IMR-90 (cell line): ENCODE data around the gene GRB10. TPM values are rescaled to one million over a fixed set of nuclear protein-coding genes. Genes with fewer than 3 reads are reported as not detected.

Source experiments
- ATAC-seq: fragments of 200-7000 bp; cut with Tn5 transposase; 2 replicates; pipeline ENCODE4 v1.9.1; 2020; ENCODE audit warnings: low read depth, mild to moderate bottlenecking, moderate library complexity
- BruUV-seq: library from RNA; stranded (reverse); fragments of 400-500 nt; replicated peaks from 2 replicates; lab custom pipeline; 2021; lab: Mats Ljungman, UMichigan
- CTCF ChIA-PET: fragments of 300-600 bp; formaldehyde crosslinking; extraction: SDS; loops from one replicate; lab custom pipeline; 2021; ENCODE audit warnings: antibody characterized with exemption; lab: Yijun Ruan, JAX
- POLR2A ChIA-PET: fragments of 300-600 bp; sonication (Branson Sonifier 250); formaldehyde crosslinking; loops from one replicate; lab custom pipeline; 2022; ENCODE audit warnings: antibody characterized with exemption; ENCODE audit not compliant: unreplicated experiment; lab: Charles Lee
- DNase-seq: peaks from one replicate; pipeline ENCODE4 v3.0.0; 2013
- H2AFZ ChIP-seq: replicated peaks from 2 replicates; pipeline ENCODE3; 2013; ENCODE audit warnings: low read length, mild to moderate bottlenecking; ENCODE audit not compliant: poor library complexity
- H2AK5ac ChIP-seq: 2 replicates; pipeline ENCODE4 v1.6.1; 2013; ENCODE audit warnings: low read depth, low read length, inconsistent platforms
- H2AK9ac ChIP-seq: replicated peaks from 2 replicates; pipeline ENCODE3; 2013; ENCODE audit warnings: mild to moderate bottlenecking, low read depth, low read length, moderate library complexity; ENCODE audit not compliant: poor library complexity
- H2BK120ac ChIP-seq: 2 replicates; pipeline ENCODE4 v1.6.1; 2013; ENCODE audit warnings: low read depth, low read length, inconsistent platforms
- H2BK15ac ChIP-seq: 3 replicates; pipeline ENCODE4 v1.6.1; 2013; ENCODE audit warnings: low read depth, low read length, inconsistent platforms
- H2BK20ac ChIP-seq: 2 replicates; pipeline ENCODE4 v1.6.1; 2013; ENCODE audit warnings: low read depth, mild to moderate bottlenecking, inconsistent platforms, low read length, moderate library complexity
- H2BK5ac ChIP-seq: 2 replicates; pipeline ENCODE4 v1.6.1; 2013; ENCODE audit warnings: mild to moderate bottlenecking, low read depth, low read length, inconsistent platforms; ENCODE audit not compliant: poor library complexity, severe bottlenecking
- H3K14ac ChIP-seq: replicated peaks from 2 replicates; pipeline ENCODE4 v1.6.1; 2013; ENCODE audit warnings: low read depth, low read length, inconsistent platforms
- H3K18ac ChIP-seq: 2 replicates; pipeline ENCODE4 v1.6.1; 2013; ENCODE audit warnings: low read depth, low read length, control low read depth
- H3K23ac ChIP-seq: 2 replicates; pipeline ENCODE4 v1.6.1; 2013; ENCODE audit warnings: low read depth, low read length, inconsistent platforms
- H3K27ac ChIP-seq: 2 replicates; pipeline ENCODE4 v1.5.1; 2013; ENCODE audit warnings: mild to moderate bottlenecking, control low read depth, low read length; ENCODE audit not compliant: insufficient read depth
- H3K27me3 ChIP-seq: 2 replicates; pipeline ENCODE4 v1.6.1; 2013; ENCODE audit warnings: low read length; ENCODE audit not compliant: control insufficient read depth, insufficient read depth
- H3K36me3 ChIP-seq: 2 replicates; pipeline ENCODE4 v1.6.1; 2013; ENCODE audit warnings: low read length, mixed read lengths; ENCODE audit not compliant: control insufficient read depth, insufficient read depth
- H3K4ac ChIP-seq: 2 replicates; pipeline ENCODE4 v1.6.1; 2013; ENCODE audit warnings: low read depth, low read length, inconsistent platforms
- H3K4me1 ChIP-seq: 2 replicates; pipeline ENCODE4 v1.6.1; 2013; ENCODE audit warnings: low read length, mixed read lengths; ENCODE audit not compliant: control insufficient read depth, insufficient read depth
- H3K4me2 ChIP-seq: 2 replicates; pipeline ENCODE4 v1.6.1; 2013; ENCODE audit warnings: low read depth, mild to moderate bottlenecking, control low read depth, low read length, moderate library complexity
- H3K4me3 ChIP-seq: 2 replicates; pipeline ENCODE4 v1.5.1; 2013; ENCODE audit warnings: low read depth, mild to moderate bottlenecking, control low read depth, low read length, moderate library complexity; ENCODE audit not compliant: insufficient read depth
- H3K56ac ChIP-seq: 2 replicates; pipeline ENCODE4 v1.6.1; 2013; ENCODE audit warnings: low read length, inconsistent platforms; ENCODE audit not compliant: insufficient read depth; ENCODE audit errors: extremely low read depth
- H3K79me1 ChIP-seq, 2 experiments: 2 replicates each; pipeline ENCODE4 v1.6.1; 2013; ENCODE audit warnings: low read length in 2 of 2, inconsistent platforms in 1 of 2, low read depth in 1 of 2
- H3K9ac ChIP-seq: 2 replicates; pipeline ENCODE4 v1.6.1; 2013; ENCODE audit warnings: low read depth, low read length, control low read depth
- H3K9me1 ChIP-seq: 2 replicates; pipeline ENCODE4 v1.6.1; 2013; ENCODE audit warnings: low read length, inconsistent platforms; ENCODE audit not compliant: insufficient read depth
- H3K9me3 ChIP-seq: 2 replicates; pipeline ENCODE4 v1.6.1; 2013; ENCODE audit warnings: low read length; ENCODE audit not compliant: control insufficient read depth, insufficient read depth
- H4K20me1 ChIP-seq: 2 replicates; pipeline ENCODE4 v1.6.1; 2013; ENCODE audit warnings: low read length, inconsistent platforms; ENCODE audit not compliant: insufficient read depth
- H4K5ac ChIP-seq: 2 replicates; pipeline ENCODE4 v1.6.1; 2013; ENCODE audit warnings: mild to moderate bottlenecking, low read depth, low read length, control low read depth
- H4K8ac ChIP-seq, 2 experiments: 2 replicates each; pipeline ENCODE4 v1.6.1; 2013; ENCODE audit warnings: low read depth in 2 of 2, low read length in 2 of 2, control low read depth in 1 of 2, inconsistent platforms in 1 of 2
- H4K91ac ChIP-seq: 2 replicates; pipeline ENCODE4 v1.6.1; 2013; ENCODE audit warnings: low read depth, low read length, inconsistent platforms; ENCODE audit not compliant: insufficient read depth
- BHLHE40 ChIP-seq: fragments of 150-350 bp; IDR thresholded peaks from 2 replicates; pipeline ENCODE4 v1.6.1; 2016; ENCODE audit warnings: mild to moderate bottlenecking, low read depth, low read length
- ELK1 ChIP-seq: fragments of 150-350 bp; IDR thresholded peaks from 2 replicates; pipeline ENCODE4 v1.6.1; 2016; ENCODE audit warnings: low read depth, mild to moderate bottlenecking, low read length, moderate library complexity, borderline replicate concordance
- MAZ ChIP-seq: IDR thresholded peaks from 2 replicates; pipeline ENCODE4 v1.6.1; 2012; ENCODE audit warnings: low read depth, mild to moderate bottlenecking, low read length, improper control_type of control experiment, moderate library complexity, borderline replicate concordance
- POLR2A ChIP-seq: IDR thresholded peaks from 2 replicates; pipeline ENCODE4 v1.6.1; 2012; ENCODE audit warnings: mild to moderate bottlenecking, low read depth, low read length
- RFX5 ChIP-seq: IDR thresholded peaks from 2 replicates; pipeline ENCODE4 v1.8.0; 2012; ENCODE audit warnings: low read depth, mild to moderate bottlenecking, low read length, moderate library complexity
- USF2 ChIP-seq: fragments of 150-350 bp; IDR thresholded peaks from 2 replicates; pipeline ENCODE4 v1.6.1; 2017; ENCODE audit warnings: mild to moderate bottlenecking, antibody characterized with exemption, low read length, low read depth
- WGBS, 2 experiments: methylation state at CpG; one replicate each; pipeline versions ENCODE4 v1.1.5 to v1.1.7; 2013; ENCODE audit warnings: missing lambda C conversion rate in 2 of 2; ENCODE audit not compliant: insufficient read length in 1 of 2; ENCODE audit errors: extremely low coverage in 2 of 2; 5-methylcytosine and 5-hydroxymethylcytosine counted together
- dilution Hi-C: fragments of 300-500 bp; cut with HindIII; formaldehyde crosslinking; loops from one replicate; pipeline ENCODE4 v1.14.3; 2018; ENCODE audit warnings: low sequenced_read_pairs; ENCODE audit not compliant: unreplicated experiment
- in situ Hi-C: fragments of 300-500 bp; cut with MboI; formaldehyde crosslinking; loops from 3 replicates; pipeline ENCODE4 v1.14.3; 2019; ENCODE audit warnings: low sequenced_read_pairs, inconsistent platforms, mixed read lengths
- intact Hi-C: fragments of 100-400 bp; cut with micrococcal nuclease; formaldehyde crosslinking; loops from 2 replicates; pipeline ENCODE4 v1.10.0; 2022
- polyA plus RNA-seq, 3 experiments: library from polyadenylated mRNA; depleted of rRNA; stranded (reverse); fragments of >200 nt; gene quantifications; 2 replicates each; pipeline ENCODE4 v1.2.3, GENCODE V29; 2012; ENCODE audit warnings: low replicate concordance in 1 of 3
- total RNA-seq: library from RNA; depleted of rRNA; stranded (reverse); fragments of >200 nt; gene quantifications from 2 replicates; pipeline ENCODE4 v1.2.3, GENCODE V29; 2012

Gene GRB10
- total and polyA plus RNA-seq, 2 of the 4 experiments (the other 2 are of a cell fraction) = 6.3 to 15.1 TPM

DNA sequence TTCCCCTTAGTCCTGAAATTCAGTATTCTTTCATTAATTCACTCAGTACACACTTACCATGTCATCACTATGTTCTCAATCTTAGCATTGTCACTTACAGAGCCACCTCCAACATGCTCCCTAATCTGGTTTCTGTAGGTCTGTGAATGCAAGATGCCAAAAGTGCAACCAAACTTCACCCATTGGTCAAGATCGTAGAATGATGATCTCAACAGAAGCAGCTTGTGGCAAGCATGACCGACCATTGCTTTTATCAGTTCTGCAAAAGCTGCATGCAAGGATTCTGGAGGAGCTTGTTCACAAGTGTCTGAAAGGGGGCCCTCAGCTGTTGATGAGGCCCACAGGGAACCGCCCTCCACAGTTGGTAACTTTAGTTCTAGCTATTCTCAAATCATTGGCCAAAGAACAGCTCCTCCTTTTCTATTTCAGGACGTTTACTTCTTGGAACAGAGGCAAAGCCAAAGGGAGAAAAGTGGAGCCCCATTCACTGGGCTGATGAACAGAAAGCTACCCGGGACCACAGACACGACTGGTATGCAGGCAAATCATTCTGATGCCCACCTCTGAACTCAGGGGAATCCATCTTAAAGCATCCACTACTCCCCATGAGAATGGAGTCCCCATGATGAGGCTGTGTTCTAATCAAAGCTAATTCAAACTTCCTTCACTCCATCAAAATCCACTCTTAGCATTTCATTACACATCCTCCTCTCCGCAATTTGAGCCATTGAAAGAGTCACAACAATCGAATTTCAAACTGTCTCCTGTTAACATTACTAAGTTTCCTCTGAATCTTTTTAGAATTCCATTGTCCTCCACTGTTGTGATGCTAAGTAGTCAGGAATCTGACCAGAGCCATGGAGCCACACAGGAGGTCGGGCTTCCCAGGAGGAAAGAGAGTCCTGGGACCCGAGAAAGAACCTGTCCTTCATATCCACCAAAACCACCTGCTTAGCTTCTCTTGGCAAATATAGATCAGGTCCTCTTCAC lies 13.9 kb downstream of the GRB10 start:
- DNase-seq (no peak), ATAC-seq (no peak)
- TF ChIP-seq RFX5 (no peak), BHLHE40 (no peak), POLR2A (no peak), MAZ (no peak), USF2 (no peak), ELK1 (no peak)
- no peak overlapping the region for H3K9ac ChIP-seq
- no peak overlapping the region for H4K5ac ChIP-seq
- H3K4me3 ChIP-seq = no peak overlapping the region
- no peak overlapping the region for H2BK120ac ChIP-seq
- no peaks in the 10 kb centered on the region; the same call in 1 of the 2 replicates for H3K36me3 ChIP-seq
- H2BK15ac ChIP-seq = no peak overlapping the region
- H3K4me1 ChIP-seq = no peaks in the 10 kb centered on the region
- no peak overlapping the region for H4K91ac ChIP-seq
- WGBS, 2 experiments = 80 to 100% methylated on average over 1 to 3 of the region's 10 CpGs
- dilution Hi-C loops = no loop called here
- H3K4me2 ChIP-seq = no peak overlapping the region
- H3K79me1 ChIP-seq = peaks cover 10 to 54% of the 10 kb centered on the region in 2 experiments
- in situ Hi-C loops = no loop called here
- H3K9me3 ChIP-seq = no peaks in the 10 kb centered on the region
- no peak overlapping the region for H2BK20ac ChIP-seq
- H2BK5ac ChIP-seq = no peak overlapping the region
- ChIA-PET POLR2A (no interaction called here), CTCF (no interaction called here)
- no peak overlapping the region for H3K18ac ChIP-seq
- H3K14ac ChIP-seq = no peak overlapping the region
- intact Hi-C loops = no loop called here
- H2AK9ac ChIP-seq = no peak overlapping the region
- H3K27me3 ChIP-seq = no peaks in the 10 kb centered on the region
- no peak overlapping the region for H3K56ac ChIP-seq
- BruUV-seq = no TSS peak
- no peaks in the 10 kb centered on the region; the same call in 1 of the 2 replicates for H3K9me1 ChIP-seq
- no peak overlapping the region for H3K27ac ChIP-seq
- H4K20me1 ChIP-seq = peaks cover 66% of the 10 kb centered on the region
- H2AK5ac ChIP-seq = no peak overlapping the region
- H4K8ac ChIP-seq = no peak overlapping the region
- no peak overlapping the region for H2AFZ ChIP-seq
- no peak overlapping the region for H3K4ac ChIP-seq
- H3K23ac ChIP-seq = no peak overlapping the region
